T-helper 9 cell (primary cell): ENCODE measurements around the gene IL21.
A peak's percentile ranks its signal among the peaks of the same experiment; 100 is the strongest.

Experiments used
- DNase-seq: peaks from one replicate; pipeline ENCODE4 v3.0.0-alpha.2; 2020

Gene IL21

DNA sequence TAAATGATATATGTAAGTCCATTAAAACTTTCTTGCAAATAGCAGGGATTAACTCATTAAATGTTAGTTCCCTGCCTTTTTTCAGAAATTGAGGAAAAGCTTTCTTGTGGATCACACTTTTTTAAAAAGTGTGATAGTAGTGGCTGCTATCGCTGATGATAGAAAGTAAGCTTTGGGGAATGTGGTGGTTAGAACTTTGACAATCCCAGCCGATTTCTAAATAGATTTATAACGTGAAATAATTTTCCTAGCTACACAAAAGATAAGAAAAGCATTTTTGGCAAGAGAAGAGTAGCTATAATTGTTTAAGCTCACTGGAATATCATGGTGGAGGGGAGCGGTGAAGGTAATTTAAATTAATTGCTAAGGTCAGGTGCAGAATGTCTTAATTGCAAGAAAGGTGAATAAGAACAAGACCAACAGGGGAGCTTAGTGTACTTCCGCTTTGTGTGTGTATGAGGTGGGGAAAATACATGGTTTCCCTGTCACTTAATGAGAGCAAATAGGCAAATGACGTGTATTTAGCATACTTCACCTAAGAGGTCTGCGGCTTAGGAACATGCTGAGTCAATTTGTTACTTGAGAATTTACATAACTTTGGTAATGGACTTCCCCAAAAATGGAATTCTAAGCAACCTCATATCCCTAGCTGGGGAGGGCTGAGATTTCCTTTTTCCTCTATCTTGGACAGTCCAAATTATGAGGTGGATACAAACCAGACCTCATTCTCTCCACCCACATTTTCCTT, 11.7 kb upstream of the IL21 start:
- DNase-seq = no peak

GRCh38 chr4:122625156-122625555, 4.3 kb upstream of the IL21 start:
- no peak for DNase-seq

DNA sequence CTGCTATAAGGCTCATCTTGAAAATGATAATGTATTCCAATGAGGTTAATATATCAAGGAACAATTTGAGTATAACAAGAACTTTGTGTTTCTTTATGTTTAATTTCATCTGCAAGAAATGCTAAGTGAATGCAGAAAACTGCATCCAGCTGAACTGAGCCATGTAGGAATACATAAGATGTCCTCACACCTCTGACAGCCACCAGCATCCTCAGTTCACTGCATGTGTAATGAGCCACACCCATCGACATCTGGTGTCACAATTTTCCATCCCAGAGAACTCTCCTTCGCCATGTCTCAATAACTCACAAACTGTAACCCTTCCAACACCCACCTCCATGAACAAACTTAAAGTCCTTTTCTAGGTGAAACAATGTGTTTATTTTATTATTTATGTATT, 3.3 kb upstream of the IL21 start:
- no peak for DNase-seq

- DNase-seq = no peak
Measured at GRCh38 chr4:122623637-122624166, 2.8 kb upstream of the IL21 start.

GRCh38 chr4:122622400-122622799, 1.5 kb upstream of the IL21 start:
- DNase-seq = no peak

- DNase-seq = no peak
Measured at GRCh38 chr4:122619611-122620010, 1.3 kb downstream of the IL21 start.

DNA sequence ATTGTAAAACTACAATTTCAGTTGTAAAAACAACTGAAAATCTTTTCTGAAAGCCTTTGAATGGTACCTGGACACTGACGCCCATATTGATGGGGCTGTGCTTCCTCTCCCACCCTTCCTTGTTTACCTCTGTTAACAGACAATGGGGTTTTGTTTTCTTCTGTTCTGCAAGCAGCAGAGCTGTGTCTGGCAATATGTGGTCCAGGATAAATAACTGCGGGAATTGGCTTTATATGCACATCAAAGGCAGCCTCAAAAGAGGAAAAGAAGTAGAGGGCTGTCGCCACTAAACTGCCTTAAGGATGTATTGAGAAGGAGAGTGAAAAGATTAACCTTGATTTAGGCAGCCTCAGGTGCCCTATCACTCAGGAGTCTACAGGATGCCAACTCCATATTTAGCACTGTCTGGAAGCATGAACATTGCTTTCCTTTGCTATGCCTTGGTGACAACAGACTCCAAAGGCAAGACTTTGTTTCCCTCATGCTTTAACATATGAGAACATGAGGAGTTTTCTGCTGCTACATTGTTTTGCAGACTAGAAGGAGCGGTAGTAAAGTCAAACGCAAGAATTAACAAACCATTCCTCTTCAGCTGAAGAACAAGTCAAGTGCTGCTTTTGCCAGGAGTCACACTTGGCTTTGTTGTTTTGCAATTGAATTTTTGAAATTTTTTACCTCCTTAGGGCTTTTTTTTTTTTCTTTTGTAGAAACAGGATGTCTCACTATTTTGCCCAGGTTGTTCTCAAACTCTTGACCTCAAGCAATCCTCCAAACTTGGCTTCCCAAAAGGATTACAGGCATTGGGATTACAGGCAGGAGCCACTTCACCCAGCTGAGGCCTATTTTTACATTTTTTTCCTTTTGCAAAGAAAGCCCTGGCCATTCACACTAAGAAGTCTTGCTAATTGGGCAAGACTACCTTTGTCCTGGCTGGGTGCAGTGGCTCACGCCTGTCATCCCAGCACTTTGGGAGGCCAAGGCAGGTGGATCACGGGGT, 3.0 kb downstream of the IL21 start:
- DNase-seq = no peak

DNA sequence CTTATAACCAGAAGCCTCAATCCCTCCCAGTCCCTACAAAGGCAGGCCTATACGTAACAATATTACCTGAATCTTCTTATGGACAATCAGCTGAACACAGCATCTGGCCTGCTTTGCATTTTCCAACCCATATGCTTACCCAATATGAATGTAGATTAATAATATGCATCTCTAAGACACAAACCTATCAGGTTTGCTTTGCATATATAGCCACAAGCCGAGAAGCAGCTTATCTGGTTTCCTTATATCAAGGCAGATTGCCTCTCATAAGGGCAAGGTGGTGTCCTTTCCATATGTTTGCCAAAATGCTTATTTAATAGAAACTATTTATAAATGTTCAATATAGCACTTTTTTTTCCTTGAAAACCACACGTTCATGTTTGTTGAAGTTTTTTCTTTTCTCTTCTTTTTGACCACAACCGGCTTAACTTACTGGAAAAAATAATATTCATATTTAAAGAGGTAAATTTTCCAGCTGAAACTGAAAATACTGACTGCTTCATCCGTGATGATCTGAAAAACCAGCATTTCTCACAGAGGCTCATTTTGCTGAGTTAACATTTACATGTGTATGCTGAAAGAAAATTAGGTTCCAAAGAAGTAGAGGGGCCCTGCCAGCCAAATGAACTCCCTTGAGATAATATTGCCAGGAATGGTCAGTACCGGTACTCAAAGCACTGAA, 3.8 kb downstream of the IL21 start:
- no peak for DNase-seq

DNA sequence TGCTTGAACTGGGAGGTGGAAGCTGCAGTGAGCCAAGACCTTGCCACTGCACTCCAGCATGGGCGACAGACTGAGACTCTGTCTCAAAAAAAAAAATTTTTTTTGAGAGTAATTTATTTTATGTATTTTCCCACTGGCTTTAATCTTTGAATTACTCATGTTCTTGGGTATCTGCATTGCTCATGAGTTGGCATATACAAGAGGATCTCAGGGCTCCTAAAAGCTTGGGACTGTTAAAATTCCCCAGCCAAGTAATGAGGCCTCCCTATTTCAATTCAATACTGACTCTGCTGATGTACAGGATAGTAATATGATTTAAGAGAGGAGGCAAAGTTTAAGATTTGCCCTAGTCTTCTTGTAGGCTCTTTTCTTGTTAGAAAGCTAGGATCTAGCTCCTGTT, 6.2 kb downstream of the IL21 start:
- DNase-seq = no peak

DNA sequence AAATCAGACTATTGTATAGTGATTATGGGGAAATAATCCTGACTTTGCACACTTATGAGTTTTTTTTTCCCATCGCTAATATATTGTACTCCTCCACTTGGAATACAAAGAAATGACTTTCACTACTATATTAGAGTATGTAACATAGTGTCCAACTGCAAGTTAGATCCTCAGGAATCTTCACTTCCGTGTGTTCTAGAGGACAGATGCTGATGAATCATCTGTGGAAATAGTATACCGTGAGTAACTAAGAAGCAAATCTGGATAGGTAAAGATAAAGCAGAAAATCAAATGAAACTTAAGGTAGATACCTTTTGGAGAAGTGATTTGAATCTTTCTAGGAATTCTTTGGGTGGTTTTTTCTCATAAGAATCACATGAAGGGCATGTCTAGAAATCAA, 8.3 kb downstream of the IL21 start:
- DNase-seq = no peak

- DNase-seq = no peak
Measured at GRCh38 chr4:122606364-122607043, 14.4 kb downstream of the IL21 start.

DNA sequence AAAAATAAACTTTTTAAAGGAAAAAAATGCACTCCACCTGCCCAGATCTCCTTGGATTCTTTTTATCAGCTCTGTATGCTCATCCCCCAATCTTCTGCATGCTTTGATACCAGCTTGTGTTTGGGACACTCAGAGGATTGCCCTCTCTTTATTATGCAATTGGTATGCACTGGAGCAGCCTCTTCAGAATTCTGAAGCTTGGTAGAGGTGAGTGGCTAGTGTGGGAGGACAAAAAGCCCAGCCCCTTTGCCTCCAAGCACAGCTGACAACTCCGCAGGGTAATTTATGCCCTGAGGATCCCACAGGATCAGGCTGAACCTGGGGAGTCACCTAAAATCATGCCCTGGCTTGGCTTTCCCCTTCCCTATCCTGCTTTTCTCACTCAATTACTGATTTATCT, 16.7 kb downstream of the IL21 start:
- DNase-seq = no peak

DNA sequence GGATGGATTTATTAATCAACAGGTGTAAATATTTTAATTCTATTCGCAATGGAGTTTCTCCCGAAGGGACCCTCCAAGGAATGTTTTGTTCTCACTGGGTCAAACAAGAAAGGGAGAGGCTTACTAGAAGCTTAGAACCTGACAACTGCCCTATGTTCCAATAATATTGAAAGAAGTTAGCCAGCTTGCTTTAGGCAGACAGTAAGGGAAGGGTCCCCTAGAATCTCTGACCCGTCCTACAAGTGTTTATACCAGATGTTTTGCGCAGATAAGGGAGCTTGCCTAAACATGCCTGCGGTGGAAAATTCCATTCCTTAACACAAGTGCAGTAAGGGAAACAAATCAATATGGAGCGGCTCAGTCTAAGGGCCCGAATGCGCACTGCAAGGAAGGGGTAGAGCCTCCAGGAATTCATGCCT, 17.7 kb downstream of the IL21 start:
- DNase-seq = no peak

DNA sequence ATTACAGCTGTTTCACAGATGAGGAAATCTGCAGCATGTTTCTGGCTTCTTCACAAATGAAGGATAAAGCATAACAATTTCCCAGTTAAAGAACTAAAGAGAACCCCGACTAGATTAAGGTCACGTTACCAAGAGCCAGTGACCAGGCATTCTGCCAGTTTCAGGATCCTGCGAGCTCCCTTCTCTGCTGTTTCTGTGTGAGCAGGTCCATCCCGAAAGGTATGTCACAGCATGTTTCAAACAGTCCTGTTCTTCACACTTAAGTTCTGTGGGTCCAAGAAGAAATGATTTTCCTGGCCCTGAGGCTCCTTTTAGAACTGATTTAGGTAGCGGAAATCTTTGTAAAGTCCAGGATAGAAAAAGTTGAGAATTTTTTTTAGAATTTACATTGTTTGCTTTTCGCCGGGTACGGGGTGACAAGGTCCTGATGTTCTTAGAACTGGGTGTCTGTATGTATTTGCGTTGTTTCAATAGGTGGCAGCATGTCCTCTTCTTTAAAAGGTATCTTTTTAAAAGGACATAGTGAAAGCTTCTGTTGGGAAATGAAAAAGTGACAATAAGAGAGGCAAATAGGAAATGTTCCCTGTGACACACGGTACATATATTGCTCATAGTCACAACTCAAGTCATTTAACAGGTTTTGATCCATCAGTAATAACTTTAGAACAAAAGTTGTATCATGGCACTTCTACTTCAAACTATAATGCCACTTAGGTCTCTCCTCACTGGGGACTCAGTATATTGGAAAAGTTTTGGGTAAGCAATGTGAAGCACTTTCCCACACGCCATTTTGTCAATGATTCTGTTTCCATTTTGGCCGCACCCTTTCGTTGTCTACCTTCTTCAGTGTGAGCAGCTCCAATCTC, 18.4 kb downstream of the IL21 start:
- no peak for DNase-seq

GRCh38 chr4:122591196-122591595, 29.7 kb downstream of the IL21 start:
- DNase-seq = no peak

GRCh38 chr4:122588453-122589238, 32.2 kb downstream of the IL21 start:
- no peak for DNase-seq

DNA sequence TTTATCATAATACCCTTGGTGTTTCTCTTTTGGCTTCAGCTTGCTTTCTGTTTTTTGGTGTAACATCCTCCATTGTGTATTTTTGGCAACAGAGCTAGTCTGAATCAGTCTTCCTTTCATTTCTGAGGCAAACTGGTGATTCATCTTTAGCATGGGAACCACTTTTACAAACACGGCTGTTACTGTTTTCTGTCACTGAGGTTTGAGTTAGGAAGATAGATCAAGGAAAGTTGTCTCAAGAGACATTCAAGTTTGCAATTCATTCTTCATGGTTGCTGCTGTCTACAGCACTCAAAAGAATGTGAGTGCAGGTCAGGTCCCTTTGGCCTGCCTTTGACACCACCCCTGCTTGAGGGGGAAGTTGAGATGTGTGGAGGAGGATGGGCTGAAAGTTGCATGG, 36.3 kb downstream of the IL21 start:
- DNase-seq = no peak

GRCh38 chr4:122583906-122584305, 37.0 kb downstream of the IL21 start:
- no peak for DNase-seq

DNA sequence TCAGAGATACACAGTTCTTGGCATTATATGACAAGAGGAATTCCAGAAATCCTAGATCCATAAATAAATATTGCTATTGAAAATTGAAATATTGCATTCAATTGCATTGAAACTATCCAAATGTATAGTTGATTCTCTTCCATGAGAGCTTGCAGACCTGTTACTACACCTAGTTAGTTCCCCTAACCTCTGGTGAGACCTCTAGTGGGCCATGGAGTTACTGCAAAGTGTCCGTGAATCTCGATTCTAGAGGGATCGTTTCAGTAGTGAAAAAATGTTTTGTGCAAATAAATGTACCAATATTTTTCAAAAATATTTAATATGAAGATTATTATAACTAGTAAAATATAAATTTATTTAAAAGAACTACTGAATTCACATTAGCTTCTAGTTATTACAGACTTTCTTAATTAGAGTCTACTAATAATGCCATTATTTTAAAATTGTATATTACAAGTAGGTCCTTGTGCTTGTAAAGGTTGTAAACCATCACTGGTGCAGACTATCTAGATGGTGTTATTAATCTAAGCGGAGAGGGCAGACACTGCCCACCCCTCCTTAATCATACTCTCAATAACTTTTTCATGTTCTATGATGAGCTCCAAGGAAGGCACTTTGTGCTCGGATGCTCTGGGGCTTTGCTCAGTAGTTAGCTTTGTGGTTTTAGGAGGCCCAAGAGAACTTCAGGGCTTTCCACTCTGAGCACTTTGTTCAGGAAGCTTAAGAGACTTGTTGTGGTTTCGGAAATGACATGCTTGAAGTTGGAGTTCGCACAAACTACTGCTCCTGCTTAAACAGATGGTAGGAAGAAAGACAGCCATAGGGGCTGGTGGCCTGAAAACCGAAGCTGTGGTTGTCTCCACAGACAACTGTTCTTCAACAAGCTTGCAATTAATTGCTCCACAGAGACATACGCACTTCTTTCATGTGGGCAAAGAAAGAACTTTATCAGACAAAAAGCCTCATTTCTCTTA, 42.8 kb downstream of the IL21 start:
- DNase-seq = peak; percentile 47
